HEK293T (cell line): ENCODE measurements around the gene TTC28.

ENCODE experiments used
- ARNT ChIP-seq: fragments of 450-650 bp; IDR thresholded peaks from 2 replicates; pipeline ENCODE4 v1.6.1; 2017; ENCODE audit warnings: mild to moderate bottlenecking
- BHLHE40 ChIP-seq: fragments of 450-650 bp; IDR thresholded peaks from 2 replicates; pipeline ENCODE4 v1.6.1; 2016; ENCODE audit warnings: mild to moderate bottlenecking, moderate library complexity, borderline replicate concordance
- CTBP1 ChIP-seq: fragments of 450-650 bp; IDR thresholded peaks from 2 replicates; pipeline ENCODE4 v1.6.1; 2016; ENCODE audit warnings: borderline replicate concordance
- ELF4 ChIP-seq: fragments of 450-650 bp; IDR thresholded peaks from 2 replicates; pipeline ENCODE4 v1.6.1; 2017; ENCODE audit warnings: antibody characterized with exemption
- FOXA1 ChIP-seq: fragments of 450-650 bp; IDR thresholded peaks from 2 replicates; pipeline ENCODE4 v1.6.1; 2016; ENCODE audit warnings: mild to moderate bottlenecking
- FOXM1 ChIP-seq: fragments of 450-650 bp; IDR thresholded peaks from 2 replicates; pipeline ENCODE4 v1.6.1; 2017; ENCODE audit warnings: mild to moderate bottlenecking, borderline replicate concordance
- HDGF ChIP-seq: fragments of 450-650 bp; IDR thresholded peaks from 2 replicates; pipeline ENCODE4 v1.6.1; 2017; ENCODE audit warnings: antibody characterized with exemption, borderline replicate concordance
- NFRKB ChIP-seq: fragments of 450-650 bp; IDR thresholded peaks from 2 replicates; pipeline ENCODE4 v1.6.1; 2016; ENCODE audit warnings: mild to moderate bottlenecking, moderate library complexity
- SP1 ChIP-seq: fragments of 450-650 bp; IDR thresholded peaks from 2 replicates; pipeline ENCODE4 v1.6.1; 2017
- SUZ12 ChIP-seq: fragments of 450-650 bp; IDR thresholded peaks from 2 replicates; pipeline ENCODE4 v1.6.1; 2016; ENCODE audit warnings: mild to moderate bottlenecking
- ZNF384 ChIP-seq: fragments of 450-650 bp; IDR thresholded peaks from 2 replicates; pipeline ENCODE4 v1.6.1; 2016
- TF ChIP-seq, protein P1 (sequence below): fragments of 450-650 bp; IDR thresholded peaks from 2 replicates; pipeline ENCODE4 v1.6.1; 2016

DNA sequence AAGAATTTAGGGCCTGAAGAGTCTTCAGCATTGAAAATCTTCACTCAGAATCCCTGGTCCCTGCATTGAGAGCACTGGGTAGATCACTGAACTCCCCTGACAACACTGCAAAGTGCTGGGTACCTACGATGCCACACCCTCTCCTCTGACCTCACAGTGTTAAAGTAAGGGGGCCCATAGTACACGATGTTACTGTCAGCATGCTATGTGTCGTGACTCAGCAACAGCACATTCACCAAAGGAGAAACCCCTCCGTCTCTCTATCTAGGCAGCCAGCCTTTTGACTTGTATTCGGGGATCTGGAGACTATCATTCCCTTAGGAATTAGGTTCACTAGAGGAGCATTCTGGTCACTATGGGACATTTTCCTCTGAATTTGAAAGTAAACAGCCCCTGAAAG, 693.2 kb downstream of the TTC28 start:
- TF ChIP-seq BHLHE40 (no peak), SP1 (no peak), CTBP1 (no peak), SUZ12 (no peak), FOXA1 (no peak), NFRKB (no peak), ELF4 (no peak), FOXM1 (no peak), ZNF384 (no peak), HDGF (no peak), ARNT (no peak)
- TF ChIP-seq, protein P1, sequence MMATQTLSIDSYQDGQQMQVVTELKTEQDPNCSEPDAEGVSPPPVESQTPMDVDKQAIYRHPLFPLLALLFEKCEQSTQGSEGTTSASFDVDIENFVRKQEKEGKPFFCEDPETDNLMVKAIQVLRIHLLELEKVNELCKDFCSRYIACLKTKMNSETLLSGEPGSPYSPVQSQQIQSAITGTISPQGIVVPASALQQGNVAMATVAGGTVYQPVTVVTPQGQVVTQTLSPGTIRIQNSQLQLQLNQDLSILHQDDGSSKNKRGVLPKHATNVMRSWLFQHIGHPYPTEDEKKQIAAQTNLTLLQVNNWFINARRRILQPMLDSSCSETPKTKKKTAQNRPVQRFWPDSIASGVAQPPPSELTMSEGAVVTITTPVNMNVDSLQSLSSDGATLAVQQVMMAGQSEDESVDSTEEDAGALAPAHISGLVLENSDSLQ: no peak
